ENCODE data around the gene SERINC5.

- no peak for TF ChIP-seq POLR2A (IDR thresholded peaks at IDR 0.05)
- TF ChIP-seq, protein P1, sequence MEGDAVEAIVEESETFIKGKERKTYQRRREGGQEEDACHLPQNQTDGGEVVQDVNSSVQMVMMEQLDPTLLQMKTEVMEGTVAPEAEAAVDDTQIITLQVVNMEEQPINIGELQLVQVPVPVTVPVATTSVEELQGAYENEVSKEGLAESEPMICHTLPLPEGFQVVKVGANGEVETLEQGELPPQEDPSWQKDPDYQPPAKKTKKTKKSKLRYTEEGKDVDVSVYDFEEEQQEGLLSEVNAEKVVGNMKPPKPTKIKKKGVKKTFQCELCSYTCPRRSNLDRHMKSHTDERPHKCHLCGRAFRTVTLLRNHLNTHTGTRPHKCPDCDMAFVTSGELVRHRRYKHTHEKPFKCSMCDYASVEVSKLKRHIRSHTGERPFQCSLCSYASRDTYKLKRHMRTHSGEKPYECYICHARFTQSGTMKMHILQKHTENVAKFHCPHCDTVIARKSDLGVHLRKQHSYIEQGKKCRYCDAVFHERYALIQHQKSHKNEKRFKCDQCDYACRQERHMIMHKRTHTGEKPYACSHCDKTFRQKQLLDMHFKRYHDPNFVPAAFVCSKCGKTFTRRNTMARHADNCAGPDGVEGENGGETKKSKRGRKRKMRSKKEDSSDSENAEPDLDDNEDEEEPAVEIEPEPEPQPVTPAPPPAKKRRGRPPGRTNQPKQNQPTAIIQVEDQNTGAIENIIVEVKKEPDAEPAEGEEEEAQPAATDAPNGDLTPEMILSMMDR (IDR thresholded peaks at IDR 0.05) = no peak
Measured at GRCh38 chr5:80067016-80067415, 188.8 kb downstream of the SERINC5 start.
